ENCODE results near the gene HSPA14.
"Not testable (repeated sequence)": the region's sequence is repeated elsewhere in the genome, so short reads cannot be mapped to it uniquely, and the experiment has no call there.

DNA sequence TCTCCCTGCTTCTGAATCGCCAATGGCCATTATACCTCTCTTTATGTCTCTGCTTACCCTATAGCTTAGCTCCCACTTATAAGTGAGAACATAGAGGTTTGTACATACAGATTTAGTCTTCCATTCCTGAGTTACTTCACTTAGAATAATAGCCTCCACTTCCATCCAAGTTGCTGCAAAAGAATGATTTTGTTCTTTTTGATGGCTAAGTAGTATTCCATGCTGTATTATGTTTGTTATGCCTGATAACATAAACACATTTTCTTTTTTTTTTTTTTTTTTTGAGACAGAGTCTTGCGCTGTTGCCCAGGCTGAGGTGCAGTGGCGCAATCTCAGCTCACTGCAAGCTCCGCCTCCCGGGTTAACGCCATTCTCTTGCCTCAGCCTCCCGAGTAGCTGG, 21.4 kb upstream of the HSPA14 start:
- not testable (repeated sequence) for TF ChIP-seq CTCF, POLR2A, POLR2AphosphoS5 (IDR thresholded peaks at IDR 0.05)

Data from upper lobe of left lung (tissue), 4 donors.